ENCODE results near the gene ZNF536. TPM values are rescaled to one million over a fixed set of nuclear protein-coding genes. Genes with fewer than 3 reads are reported as not detected.

The ZNF536 gene
- total RNA-seq, 1 donor from 2014 or later = not detected

DNA sequence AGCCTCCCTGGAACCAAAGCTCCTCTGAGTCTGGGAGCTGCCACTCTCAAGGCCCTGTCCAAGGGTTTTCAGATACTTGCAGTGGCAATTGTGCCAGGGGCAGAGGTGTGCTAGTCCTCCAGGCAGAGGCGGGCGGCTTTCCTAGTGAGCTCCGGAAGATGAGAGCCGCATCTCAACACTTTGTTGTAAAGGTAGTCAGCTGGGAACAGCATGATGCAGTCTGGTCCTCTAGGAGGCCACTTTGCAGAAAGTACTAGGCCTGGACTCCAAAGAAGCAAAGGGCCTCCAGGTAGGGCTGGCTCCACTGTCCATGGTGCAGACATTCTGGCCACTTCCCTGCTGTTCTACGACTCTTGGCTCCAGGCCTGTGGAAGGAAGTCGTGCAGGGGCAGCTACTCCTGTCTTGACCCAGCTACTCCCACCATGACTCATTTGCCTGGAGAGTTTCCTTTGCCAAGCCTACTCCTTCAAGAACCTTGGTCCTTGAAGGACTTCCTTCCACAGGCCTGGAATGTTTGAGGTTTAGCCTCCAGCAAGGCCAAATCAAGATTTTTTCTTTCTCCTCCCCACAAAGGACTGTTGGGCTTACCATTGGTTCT lies 9.9 kb upstream of the ZNF536 start:
- Histone ChIP-seq H3K4me3 (ENCODE audit: low read depth, low read length) (no peak overlapping the region), H3K27me3 (ENCODE audit: control insufficient read depth, insufficient read depth, low read length) (no peaks in the 10 kb centered on the region), H3K36me3 (ENCODE audit: control insufficient read depth, insufficient read depth, low read length) (no peaks in the 10 kb centered on the region)
- no peak for DNase-seq (ENCODE audit: low read depth)
- TF ChIP-seq, protein P1, sequence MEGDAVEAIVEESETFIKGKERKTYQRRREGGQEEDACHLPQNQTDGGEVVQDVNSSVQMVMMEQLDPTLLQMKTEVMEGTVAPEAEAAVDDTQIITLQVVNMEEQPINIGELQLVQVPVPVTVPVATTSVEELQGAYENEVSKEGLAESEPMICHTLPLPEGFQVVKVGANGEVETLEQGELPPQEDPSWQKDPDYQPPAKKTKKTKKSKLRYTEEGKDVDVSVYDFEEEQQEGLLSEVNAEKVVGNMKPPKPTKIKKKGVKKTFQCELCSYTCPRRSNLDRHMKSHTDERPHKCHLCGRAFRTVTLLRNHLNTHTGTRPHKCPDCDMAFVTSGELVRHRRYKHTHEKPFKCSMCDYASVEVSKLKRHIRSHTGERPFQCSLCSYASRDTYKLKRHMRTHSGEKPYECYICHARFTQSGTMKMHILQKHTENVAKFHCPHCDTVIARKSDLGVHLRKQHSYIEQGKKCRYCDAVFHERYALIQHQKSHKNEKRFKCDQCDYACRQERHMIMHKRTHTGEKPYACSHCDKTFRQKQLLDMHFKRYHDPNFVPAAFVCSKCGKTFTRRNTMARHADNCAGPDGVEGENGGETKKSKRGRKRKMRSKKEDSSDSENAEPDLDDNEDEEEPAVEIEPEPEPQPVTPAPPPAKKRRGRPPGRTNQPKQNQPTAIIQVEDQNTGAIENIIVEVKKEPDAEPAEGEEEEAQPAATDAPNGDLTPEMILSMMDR (IDR thresholded peaks at IDR 0.05; ENCODE audit: insufficient read depth, low read length, severe bottlenecking) = no peak
- FAIRE-seq = no peak

DNA sequence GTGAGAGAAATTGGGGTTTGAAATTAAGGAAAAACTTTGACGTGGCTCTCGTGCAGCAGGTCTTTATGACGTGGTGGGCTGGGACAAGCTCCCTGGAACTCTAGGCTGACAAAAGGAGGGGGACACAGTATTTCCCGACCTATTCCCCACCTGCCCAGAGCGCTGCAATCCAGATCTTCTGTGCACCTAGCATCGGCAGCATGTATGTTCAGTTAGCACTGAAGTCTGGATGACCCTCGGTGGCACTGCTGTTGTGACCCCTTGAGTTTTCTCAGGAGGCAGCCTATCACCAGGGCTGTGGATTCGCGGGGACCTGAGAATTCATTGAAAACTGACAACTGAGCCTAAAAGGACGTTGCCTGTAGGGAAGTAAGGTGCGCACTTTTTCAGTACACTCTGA lies 9.1 kb upstream of the ZNF536 start:
- TF ChIP-seq, protein P1 (IDR thresholded peaks at IDR 0.05; ENCODE audit: insufficient read depth, low read length, severe bottlenecking) = no peak
- H3K36me3 ChIP-seq (ENCODE audit: control insufficient read depth, insufficient read depth, low read length) = no peaks in the 10 kb centered on the region
- FAIRE-seq (no peak), DNase-seq (ENCODE audit: low read depth) (no peak)
- H3K27me3 ChIP-seq (ENCODE audit: control insufficient read depth, insufficient read depth, low read length) = no peaks in the 10 kb centered on the region
- H3K4me3 ChIP-seq (ENCODE audit: low read depth, low read length) = no peak overlapping the region

DNA sequence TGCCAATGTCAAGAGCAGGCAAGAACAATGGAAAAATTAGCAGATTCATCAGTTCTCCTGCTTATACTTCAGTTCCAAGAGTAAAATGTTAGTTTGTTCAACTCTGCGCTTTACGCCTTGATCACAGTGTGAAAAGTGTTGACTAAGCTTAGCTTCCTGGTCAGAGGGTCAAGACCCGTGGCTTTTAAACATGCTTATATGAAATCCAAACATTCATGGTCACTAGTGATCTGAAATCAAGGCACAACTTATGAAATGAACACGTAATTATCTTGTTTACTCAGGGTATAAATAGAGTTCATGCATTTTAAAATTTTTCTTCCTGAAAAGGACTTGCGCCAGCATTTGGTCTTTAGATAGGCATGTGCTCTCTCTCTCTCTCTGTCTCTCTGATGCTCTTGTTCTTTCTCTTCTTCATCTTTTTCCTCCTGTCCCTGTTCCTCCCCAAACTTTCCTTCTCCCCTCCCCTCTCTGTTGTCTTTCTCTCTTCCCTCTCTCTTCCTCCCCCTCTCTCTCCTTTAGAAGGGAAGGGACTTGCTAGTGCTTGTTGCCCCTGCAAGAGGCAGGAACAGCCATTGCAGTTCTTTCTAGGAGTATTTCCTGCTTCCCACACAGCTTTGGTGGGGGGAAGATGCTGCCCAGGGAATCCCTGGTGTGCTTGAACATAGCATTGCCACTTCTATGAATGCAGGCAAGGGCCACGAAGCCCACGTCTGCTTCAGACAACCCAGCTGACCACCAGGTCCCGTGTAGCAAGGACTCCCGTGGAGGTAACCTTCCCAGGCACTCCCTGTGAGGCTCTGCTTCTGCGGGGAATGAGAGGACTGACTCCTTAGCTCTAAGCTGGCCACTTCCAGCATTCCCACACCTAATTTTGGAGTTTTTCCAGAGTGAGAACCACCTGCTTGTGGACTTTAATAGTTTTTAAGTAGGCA lies 7.1 kb upstream of the ZNF536 start:
- no peak for FAIRE-seq
- H3K36me3 ChIP-seq (ENCODE audit: control insufficient read depth, insufficient read depth, low read length) = no peaks in the 10 kb centered on the region
- H3K4me3 ChIP-seq (ENCODE audit: low read depth, low read length) = no peak overlapping the region
- TF ChIP-seq, protein P1 (IDR thresholded peaks at IDR 0.05; ENCODE audit: insufficient read depth, low read length, severe bottlenecking) = no peak
- no peak for DNase-seq (ENCODE audit: low read depth)
- no peaks in the 10 kb centered on the region for H3K27me3 ChIP-seq (ENCODE audit: control insufficient read depth, insufficient read depth, low read length)

DNA sequence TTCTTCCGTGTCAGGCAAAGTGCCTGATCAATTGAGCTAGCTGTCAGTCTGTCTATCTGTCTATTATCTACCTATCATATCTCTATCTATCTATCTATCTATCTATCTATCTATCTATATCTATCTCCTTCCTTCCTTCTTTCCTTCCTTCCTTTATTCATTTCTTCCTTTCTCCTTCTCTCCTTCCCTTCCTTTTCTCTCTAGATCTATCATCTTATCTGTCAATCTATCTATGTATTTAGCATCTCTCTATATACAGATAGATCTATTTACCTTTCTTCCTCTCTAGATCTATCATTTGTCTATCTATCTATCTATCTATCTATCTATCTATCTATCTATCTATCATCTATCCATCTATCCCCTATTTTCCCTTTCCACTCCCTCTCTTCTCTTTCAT lies 5.9 kb upstream of the ZNF536 start:
- Histone ChIP-seq H3K36me3 (ENCODE audit: control insufficient read depth, insufficient read depth, low read length) (no peaks in the 10 kb centered on the region), H3K27me3 (ENCODE audit: control insufficient read depth, insufficient read depth, low read length) (no peaks in the 10 kb centered on the region), H3K4me3 (ENCODE audit: low read depth, low read length) (no peak overlapping the region)
- DNase-seq (ENCODE audit: low read depth) (no peak), FAIRE-seq (no peak)
- TF ChIP-seq, protein P1 (IDR thresholded peaks at IDR 0.05; ENCODE audit: insufficient read depth, low read length, severe bottlenecking) = no peak

DNA sequence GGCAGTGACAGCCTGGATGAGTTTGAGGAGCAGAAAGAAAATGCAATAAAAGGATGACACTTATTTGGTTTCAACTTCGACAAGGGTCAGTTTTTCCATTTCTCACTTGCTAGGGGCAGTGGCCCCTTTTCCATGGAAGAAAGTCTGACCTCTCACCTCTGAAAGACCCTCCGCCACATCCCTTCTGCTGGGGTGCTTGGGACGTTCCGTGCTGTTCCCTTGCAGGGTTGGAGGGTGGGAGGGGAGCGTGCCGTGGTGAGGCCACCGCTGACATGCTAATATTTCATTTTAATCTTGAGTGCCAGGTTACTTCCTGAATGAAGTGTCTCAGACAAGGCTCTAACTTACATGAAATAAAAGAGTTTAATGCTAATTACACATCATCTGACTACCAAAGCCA lies 5.2 kb upstream of the ZNF536 start:
- TF ChIP-seq, protein P1 (IDR thresholded peaks at IDR 0.05; ENCODE audit: insufficient read depth, low read length, severe bottlenecking) = no peak
- no peak for FAIRE-seq

More for the DNA sequence above, 5.2 kb upstream of the ZNF536 start:
- H3K36me3 ChIP-seq (ENCODE audit: control insufficient read depth, insufficient read depth, low read length) = no peaks in the 10 kb centered on the region
- no peak for DNase-seq (ENCODE audit: low read depth)
- H3K27me3 ChIP-seq (ENCODE audit: control insufficient read depth, insufficient read depth, low read length) = no peaks in the 10 kb centered on the region
- H3K4me3 ChIP-seq (ENCODE audit: low read depth, low read length) = no peak overlapping the region

Measured in bronchial epithelial cell (primary cell).